GM23338 (cell line): ENCODE measurements around the gene RNASEH2A. TPM values are rescaled to one million over a fixed set of nuclear protein-coding genes. Genes with fewer than 3 reads are reported as not detected.

Experiments used
- ATAC-seq: fragments of 200-7000 bp; cut with Tn5 transposase; 3 replicates; pipeline ENCODE4 v1.9.1; 2020
- DNase-seq: peaks from one replicate; pipeline ENCODE4 v3.0.0-alpha.2; 2015; ENCODE audit warnings: low spot score
- H2AFZ ChIP-seq: fragments of 200-600 bp; sonication (generic); 2 replicates; pipeline ENCODE4 v1.8.0; 2016; ENCODE audit warnings: antibody characterized with exemption, mild to moderate bottlenecking, moderate library complexity
- H3F3A ChIP-seq: fragments of 200-600 bp; sonication (generic); replicated peaks from 2 replicates; pipeline ENCODE4 v1.8.0; 2017; ENCODE audit warnings: antibody characterized with exemption, mixed run types, low read depth
- H3K27ac ChIP-seq: fragments of 200-600 bp; sonication (generic); 2 replicates; pipeline ENCODE4 v1.6.1; 2016; ENCODE audit warnings: low read depth
- H3K27me3 ChIP-seq: fragments of 200-600 bp; sonication (generic); 2 replicates; pipeline ENCODE4 v1.8.0; 2016; ENCODE audit warnings: mild to moderate bottlenecking, mixed run types, moderate library complexity; ENCODE audit not compliant: insufficient read depth
- H3K36me3 ChIP-seq: fragments of 200-600 bp; sonication (generic); 2 replicates; pipeline ENCODE4 v1.8.0; 2016; ENCODE audit warnings: mild to moderate bottlenecking; ENCODE audit not compliant: insufficient read depth
- H3K4me1 ChIP-seq: fragments of 200-600 bp; sonication (generic); 2 replicates; pipeline ENCODE4 v1.8.0; 2016; ENCODE audit warnings: mild to moderate bottlenecking, moderate library complexity; ENCODE audit not compliant: insufficient read depth
- H3K4me2 ChIP-seq: fragments of 200-600 bp; sonication (generic); 2 replicates; pipeline ENCODE4 v1.7.1; 2017; ENCODE audit warnings: mixed run types
- H3K4me3 ChIP-seq: fragments of 200-600 bp; sonication (generic); 2 replicates; pipeline ENCODE4 v1.6.1; 2016; ENCODE audit warnings: mixed run types
- H3K79me2 ChIP-seq: fragments of 200-600 bp; sonication (generic); replicated peaks from 2 replicates; pipeline ENCODE4 v1.8.0; 2017; ENCODE audit warnings: mild to moderate bottlenecking; ENCODE audit not compliant: insufficient read depth
- H3K9me2 ChIP-seq: fragments of 200-600 bp; sonication (generic); 2 replicates; pipeline ENCODE4 v1.8.0; 2017; ENCODE audit not compliant: insufficient read depth
- H4K20me1 ChIP-seq: fragments of 200-600 bp; sonication (generic); replicated peaks from 2 replicates; pipeline ENCODE4 v1.8.0; 2017; ENCODE audit warnings: mild to moderate bottlenecking; ENCODE audit not compliant: insufficient read depth
- H3K27ac Mint-ChIP-seq: 2 replicates; pipeline ENCODE4 v1.8.0; 2020; ENCODE audit warnings: inconsistent platforms, mild to moderate bottlenecking, moderate library complexity, mixed read lengths
- H3K27me3 Mint-ChIP-seq: 3 replicates; pipeline ENCODE4 v1.8.0; 2022; ENCODE audit warnings: low read depth, mild to moderate bottlenecking, moderate library complexity, mixed read lengths, inconsistent platforms; ENCODE audit not compliant: insufficient read depth, poor library complexity
- H3K36me3 Mint-ChIP-seq: 3 replicates; pipeline ENCODE4 v1.8.0; 2021; ENCODE audit warnings: low read depth, mild to moderate bottlenecking, inconsistent platforms, moderate library complexity, mixed read lengths
- H3K4me1 Mint-ChIP-seq: 3 replicates; pipeline ENCODE4 v1.8.0; 2020; ENCODE audit warnings: mild to moderate bottlenecking, inconsistent platforms, mixed read lengths
- H3K4me3 Mint-ChIP-seq: 3 replicates; pipeline ENCODE4 v1.8.0; 2021; ENCODE audit warnings: moderate library complexity, mild to moderate bottlenecking, inconsistent platforms, mixed read lengths
- H3K9me3 Mint-ChIP-seq: 3 replicates; pipeline ENCODE4 v1.8.0; 2020; ENCODE audit warnings: moderate library complexity, mild to moderate bottlenecking, inconsistent platforms, mixed read lengths
- CREB1 ChIP-seq: fragments of 250-450 bp; sonication (Bioruptor Pico); IDR thresholded peaks from 2 replicates; pipeline ENCODE4 v1.5.0; 2020; ENCODE audit warnings: low read depth, mild to moderate bottlenecking, moderate library complexity
- EZH2 ChIP-seq: fragments of 200-600 bp; sonication (generic); IDR thresholded peaks from one replicate; pipeline ENCODE4 v1.8.0; 2017; ENCODE audit warnings: antibody characterized with exemption, mild to moderate bottlenecking, low read depth; ENCODE audit not compliant: unreplicated experiment
- NANOG ChIP-seq: IDR thresholded peaks from 2 replicates; pipeline ENCODE4 v1.6.1; 2016; ENCODE audit warnings: antibody characterized with exemption, borderline replicate concordance
- STAT1 ChIP-seq: IDR thresholded peaks from one replicate; pipeline ENCODE4 v1.6.1; 2016; ENCODE audit warnings: antibody characterized with exemption; ENCODE audit not compliant: unreplicated experiment
- polyA plus RNA-seq: library from polyadenylated mRNA; unstranded; fragments of >200 nt; fragmentation: Nextera tagmentation; extraction: Ambion mirVana; gene quantifications from 2 replicates; pipeline ENCODE4 v1.2.1, GENCODE V29; 2016
- total RNA-seq: library from RNA; depleted of rRNA; stranded (reverse); fragments of >200 nt; shearing (Covaris generic); gene quantifications from 2 replicates; pipeline ENCODE4 v1.2.3, GENCODE V29; 2014
- TF ChIP-seq, protein P1 (sequence below): fragments of 250-450 bp; sonication (Bioruptor Pico); IDR thresholded peaks from 2 replicates; pipeline ENCODE4 v1.5.0; 2020; ENCODE audit warnings: mild to moderate bottlenecking, moderate library complexity
- TF ChIP-seq, protein P2 (sequence below), 2 experiments: fragments of 200-600 bp in 1 of 2; sonication (generic) in 1 of 2; conservative IDR thresholded peaks; 2 replicates each; pipeline versions ENCODE4 v1.5.1 to v1.6.1; 2016 to 2017; ENCODE audit warnings: antibody characterized with exemption in 2 of 2, low read depth in 2 of 2, mild to moderate bottlenecking in 2 of 2, moderate library complexity in 1 of 2

The RNASEH2A gene
- total and polyA plus RNA-seq, 2 experiments from 2014 or later, result 39.4 to 68.2 TPM

DNA sequence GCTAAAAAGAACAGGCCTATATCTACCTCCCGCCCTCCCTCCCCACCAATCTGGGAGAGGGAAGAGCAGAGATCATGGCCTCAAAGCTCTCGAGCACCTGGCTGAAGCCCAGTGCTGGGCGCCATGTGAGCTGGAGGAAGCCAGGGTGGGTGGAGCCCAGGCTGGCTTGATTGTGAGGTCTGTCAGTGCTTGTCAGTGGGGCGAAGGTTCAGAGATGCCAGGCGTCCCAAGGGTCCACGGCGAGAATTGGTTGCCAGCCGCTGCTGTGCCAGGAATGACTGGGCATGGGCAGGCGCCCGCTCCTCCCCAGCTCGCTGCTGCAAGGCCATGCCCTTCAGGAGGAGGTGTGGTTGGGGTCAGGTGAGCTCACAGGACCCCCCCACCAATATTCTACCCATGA, 43.3 kb upstream of the RNASEH2A start (continued):
- TF ChIP-seq, protein P1, sequence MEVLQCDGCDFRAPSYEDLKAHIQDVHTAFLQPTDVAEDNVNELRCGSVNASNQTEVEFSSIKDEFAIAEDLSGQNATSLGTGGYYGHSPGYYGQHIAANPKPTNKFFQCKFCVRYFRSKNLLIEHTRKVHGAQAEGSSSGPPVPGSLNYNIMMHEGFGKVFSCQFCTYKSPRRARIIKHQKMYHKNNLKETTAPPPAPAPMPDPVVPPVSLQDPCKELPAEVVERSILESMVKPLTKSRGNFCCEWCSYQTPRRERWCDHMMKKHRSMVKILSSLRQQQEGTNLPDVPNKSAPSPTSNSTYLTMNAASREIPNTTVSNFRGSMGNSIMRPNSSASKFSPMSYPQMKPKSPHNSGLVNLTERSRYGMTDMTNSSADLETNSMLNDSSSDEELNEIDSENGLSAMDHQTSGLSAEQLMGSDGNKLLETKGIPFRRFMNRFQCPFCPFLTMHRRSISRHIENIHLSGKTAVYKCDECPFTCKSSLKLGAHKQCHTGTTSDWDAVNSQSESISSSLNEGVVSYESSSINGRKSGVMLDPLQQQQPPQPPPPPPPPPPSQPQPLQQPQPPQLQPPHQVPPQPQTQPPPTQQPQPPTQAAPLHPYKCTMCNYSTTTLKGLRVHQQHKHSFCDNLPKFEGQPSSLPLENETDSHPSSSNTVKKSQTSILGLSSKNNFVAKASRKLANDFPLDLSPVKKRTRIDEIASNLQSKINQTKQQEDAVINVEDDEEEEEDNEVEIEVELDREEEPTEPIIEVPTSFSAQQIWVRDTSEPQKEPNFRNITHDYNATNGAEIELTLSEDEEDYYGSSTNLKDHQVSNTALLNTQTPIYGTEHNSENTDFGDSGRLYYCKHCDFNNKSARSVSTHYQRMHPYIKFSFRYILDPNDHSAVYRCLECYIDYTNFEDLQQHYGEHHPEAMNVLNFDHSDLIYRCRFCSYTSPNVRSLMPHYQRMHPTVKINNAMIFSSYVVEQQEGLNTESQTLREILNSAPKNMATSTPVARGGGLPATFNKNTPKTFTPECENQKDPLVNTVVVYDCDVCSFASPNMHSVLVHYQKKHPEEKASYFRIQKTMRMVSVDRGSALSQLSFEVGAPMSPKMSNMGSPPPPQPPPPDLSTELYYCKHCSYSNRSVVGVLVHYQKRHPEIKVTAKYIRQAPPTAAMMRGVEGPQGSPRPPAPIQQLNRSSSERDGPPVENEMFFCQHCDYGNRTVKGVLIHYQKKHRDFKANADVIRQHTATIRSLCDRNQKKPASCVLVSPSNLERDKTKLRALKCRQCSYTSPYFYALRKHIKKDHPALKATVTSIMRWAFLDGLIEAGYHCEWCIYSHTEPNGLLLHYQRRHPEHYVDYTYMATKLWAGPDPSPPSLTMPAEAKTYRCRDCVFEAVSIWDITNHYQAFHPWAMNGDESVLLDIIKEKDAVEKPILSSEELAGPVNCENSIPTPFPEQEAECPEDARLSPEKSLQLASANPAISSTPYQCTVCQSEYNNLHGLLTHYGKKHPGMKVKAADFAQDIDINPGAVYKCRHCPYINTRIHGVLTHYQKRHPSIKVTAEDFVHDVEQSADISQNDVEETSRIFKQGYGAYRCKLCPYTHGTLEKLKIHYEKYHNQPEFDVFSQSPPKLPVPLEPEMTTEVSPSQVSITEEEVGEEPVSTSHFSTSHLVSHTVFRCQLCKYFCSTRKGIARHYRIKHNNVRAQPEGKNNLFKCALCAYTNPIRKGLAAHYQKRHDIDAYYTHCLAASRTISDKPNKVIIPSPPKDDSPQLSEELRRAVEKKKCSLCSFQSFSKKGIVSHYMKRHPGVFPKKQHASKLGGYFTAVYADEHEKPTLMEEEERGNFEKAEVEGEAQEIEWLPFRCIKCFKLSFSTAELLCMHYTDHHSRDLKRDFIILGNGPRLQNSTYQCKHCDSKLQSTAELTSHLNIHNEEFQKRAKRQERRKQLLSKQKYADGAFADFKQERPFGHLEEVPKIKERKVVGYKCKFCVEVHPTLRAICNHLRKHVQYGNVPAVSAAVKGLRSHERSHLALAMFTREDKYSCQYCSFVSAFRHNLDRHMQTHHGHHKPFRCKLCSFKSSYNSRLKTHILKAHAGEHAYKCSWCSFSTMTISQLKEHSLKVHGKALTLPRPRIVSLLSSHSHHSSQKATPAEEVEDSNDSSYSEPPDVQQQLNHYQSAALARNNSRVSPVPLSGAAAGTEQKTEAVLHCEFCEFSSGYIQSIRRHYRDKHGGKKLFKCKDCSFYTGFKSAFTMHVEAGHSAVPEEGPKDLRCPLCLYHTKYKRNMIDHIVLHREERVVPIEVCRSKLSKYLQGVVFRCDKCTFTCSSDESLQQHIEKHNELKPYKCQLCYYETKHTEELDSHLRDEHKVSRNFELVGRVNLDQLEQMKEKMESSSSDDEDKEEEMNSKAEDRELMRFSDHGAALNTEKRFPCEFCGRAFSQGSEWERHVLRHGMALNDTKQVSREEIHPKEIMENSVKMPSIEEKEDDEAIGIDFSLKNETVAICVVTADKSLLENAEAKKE, result no peak
- no peak for TF ChIP-seq NANOG
- TF ChIP-seq STAT1, result no peak
- TF ChIP-seq, protein P2, sequence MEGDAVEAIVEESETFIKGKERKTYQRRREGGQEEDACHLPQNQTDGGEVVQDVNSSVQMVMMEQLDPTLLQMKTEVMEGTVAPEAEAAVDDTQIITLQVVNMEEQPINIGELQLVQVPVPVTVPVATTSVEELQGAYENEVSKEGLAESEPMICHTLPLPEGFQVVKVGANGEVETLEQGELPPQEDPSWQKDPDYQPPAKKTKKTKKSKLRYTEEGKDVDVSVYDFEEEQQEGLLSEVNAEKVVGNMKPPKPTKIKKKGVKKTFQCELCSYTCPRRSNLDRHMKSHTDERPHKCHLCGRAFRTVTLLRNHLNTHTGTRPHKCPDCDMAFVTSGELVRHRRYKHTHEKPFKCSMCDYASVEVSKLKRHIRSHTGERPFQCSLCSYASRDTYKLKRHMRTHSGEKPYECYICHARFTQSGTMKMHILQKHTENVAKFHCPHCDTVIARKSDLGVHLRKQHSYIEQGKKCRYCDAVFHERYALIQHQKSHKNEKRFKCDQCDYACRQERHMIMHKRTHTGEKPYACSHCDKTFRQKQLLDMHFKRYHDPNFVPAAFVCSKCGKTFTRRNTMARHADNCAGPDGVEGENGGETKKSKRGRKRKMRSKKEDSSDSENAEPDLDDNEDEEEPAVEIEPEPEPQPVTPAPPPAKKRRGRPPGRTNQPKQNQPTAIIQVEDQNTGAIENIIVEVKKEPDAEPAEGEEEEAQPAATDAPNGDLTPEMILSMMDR (conservative IDR thresholded peaks at IDR 0.05; ENCODE audit: low read depth in 2 of 2), result no peak
- TF ChIP-seq EZH2, result no peak
- TF ChIP-seq CREB1 (CRISPR knock-in tag), result no peak

DNA sequence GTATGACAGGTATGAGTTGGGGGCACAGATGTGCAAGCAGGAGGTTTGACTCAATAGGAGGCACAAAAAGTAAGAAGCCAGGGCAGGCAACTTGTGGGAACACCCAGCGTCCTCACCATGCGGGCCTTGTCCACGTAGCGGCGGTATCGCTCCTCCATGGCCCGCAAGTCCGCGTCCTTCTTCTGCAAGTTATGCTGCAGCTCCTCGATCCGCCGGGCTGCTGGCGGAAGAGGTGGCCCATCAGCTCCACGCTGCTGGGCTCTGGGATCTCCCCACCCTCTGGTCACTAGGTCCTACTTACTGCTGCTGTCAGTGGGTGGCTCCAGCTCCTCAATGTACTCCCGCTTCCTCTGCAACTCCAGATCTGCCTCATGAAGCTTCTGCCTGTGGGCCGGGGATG, 41.7 kb upstream of the RNASEH2A start:
- H3K36me3 Mint-ChIP-seq, result peaks cover 66% of the 10 kb centered on the region
- H3K27me3 ChIP-seq, result no peaks in the 10 kb centered on the region
- no peak for ATAC-seq
- TF ChIP-seq, protein P1, result no peak
- TF ChIP-seq NANOG, result no peak

More for the DNA sequence above, 41.7 kb upstream of the RNASEH2A start:
- Histone ChIP-seq H3K4me1 (peaks cover 3% of the 10 kb centered on the region; the same call in 1 of the 2 replicates), H3K36me3 (0 out of 2 replicates have a peak, but pooled peaks cover 9% of the 10 kb centered on the region), H3F3A (peaks cover 14% of the 10 kb centered on the region; the same call in 1 of the 2 replicates), H3K4me3 (no peak overlapping the region), H2AFZ (no peak overlapping the region), H3K9me2 (no peaks in the 10 kb centered on the region), H4K20me1 (no peaks in the 10 kb centered on the region; the same call in 1 of the 2 replicates), H3K4me2 (no peak overlapping the region), H3K27ac (no peak overlapping the region), H3K79me2 (0 out of 2 replicates have a peak, but pooled peaks cover 3% of the 10 kb centered on the region)
- peaks cover 31% of the 10 kb centered on the region for H3K27me3 Mint-ChIP-seq
- DNase-seq, result no peak
- no peak overlapping the region for H3K27ac Mint-ChIP-seq
- peaks cover 9% of the 10 kb centered on the region for H3K4me1 Mint-ChIP-seq
- H3K9me3 Mint-ChIP-seq, result peaks cover 6% of the 10 kb centered on the region; the same call in 2 of the 3 replicates
- no peak overlapping the region for H3K4me3 Mint-ChIP-seq
